HG03025 (cell line): Measurements from ENCODE around the gene B4GALNT3.

Experiments used
- ATAC-seq: cut with Tn5 transposase; IDR thresholded peaks from one replicate; pipeline ENCODE4 v1.9.1; 2021; ENCODE audit warnings: mild to moderate bottlenecking, moderate library complexity; ENCODE audit not compliant: unreplicated experiment, low FRiP score

Gene B4GALNT3

DNA sequence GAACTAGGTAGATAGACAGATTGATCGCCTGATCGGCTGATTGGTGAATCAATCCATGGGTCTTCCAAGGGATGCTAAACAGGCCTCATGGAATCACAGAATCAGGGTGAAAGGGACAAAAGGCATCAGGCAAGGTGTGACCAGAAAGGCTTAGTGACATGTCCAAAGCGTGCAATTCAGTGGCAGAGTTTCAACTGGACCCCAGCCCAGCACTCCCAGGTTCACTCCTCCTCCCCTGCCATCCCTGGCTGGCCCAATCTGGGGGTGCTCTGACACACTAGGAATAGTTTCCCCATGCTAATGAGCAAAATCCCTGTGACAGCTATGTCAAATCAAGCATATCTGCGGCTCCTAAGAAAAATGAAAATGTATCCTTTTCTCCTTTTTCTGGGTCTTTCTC, 153.1 kb downstream of the B4GALNT3 start:
- no peak for ATAC-seq
